GM12878 (cell line): ENCODE results near the gene ASIC2. TPM values are rescaled to one million over a fixed set of nuclear protein-coding genes. Genes with fewer than 3 reads are reported as not detected.
"Not testable (repeated sequence)": the region's sequence is repeated elsewhere in the genome, so short reads cannot be mapped to it uniquely, and the experiment has no call there.

Experiments used
- ATAC-seq: fragments of 200-7000 bp; cut with Tn5 transposase; 3 replicates; pipeline ENCODE4 v1.9.1; 2020; ENCODE audit warnings: mild to moderate bottlenecking, moderate library complexity
- BruUV-seq: library from RNA; stranded (reverse); fragments of 400-500 nt; replicated peaks from 2 replicates; lab custom pipeline; 2021; lab: Mats Ljungman, UMichigan
- CTCF ChIA-PET: fragments of 300-600 bp; sonication (Branson Sonifier 250); formaldehyde crosslinking; extraction: SDS; loops from one replicate; lab custom pipeline; 2021; ENCODE audit warnings: inconsistent platforms; lab: Yijun Ruan, JAX
- POLR2A ChIA-PET: fragments of 350-600 bp; formaldehyde crosslinking; extraction: SDS; loops from one replicate; lab custom pipeline; 2021; ENCODE audit warnings: inconsistent platforms; lab: Charles Lee
- RAD21 ChIA-PET: fragments of 300-600 bp; sonication (Branson Sonifier 250); formaldehyde crosslinking; loops from one replicate; lab custom pipeline; 2023; ENCODE audit warnings: antibody characterized with exemption; ENCODE audit not compliant: unreplicated experiment; lab: Charles Lee
- SMC1A ChIA-PET: fragments of 300-600 bp; sonication (Branson Sonifier 250); formaldehyde crosslinking; loops from one replicate; lab custom pipeline; 2023; ENCODE audit not compliant: unreplicated experiment, uncharacterized antibody; lab: Charles Lee
- DNase-seq: peaks from one replicate; pipeline ENCODE4 v3.0.0-alpha.2; 2011; ENCODE audit warnings: low read depth, low spot score
- FAIRE-seq: peaks from 3 replicates; lab custom pipeline; 2011; peaks lifted over from hg19 to GRCh38; lab: Jason Lieb, UNC
- H2AFZ ChIP-seq: 2 replicates; pipeline ENCODE4 v1.6.0; 2011; ENCODE audit warnings: low read depth, low read length, control low read depth; ENCODE audit not compliant: control insufficient read depth
- H3K27ac ChIP-seq: 2 replicates; pipeline ENCODE4 v1.5.1; 2011; ENCODE audit warnings: control low read depth; ENCODE audit not compliant: control insufficient read depth, insufficient read depth
- H3K27me3 ChIP-seq, 2 experiments: replicated peaks in 1 of 2; 2 replicates each; pipeline versions ENCODE4 v1.6.0 to v1.6.1; 2011; ENCODE audit warnings: low read length in 1 of 2; ENCODE audit not compliant: control insufficient read depth in 2 of 2, insufficient read depth in 2 of 2
- H3K36me3 ChIP-seq, 2 experiments: 2 replicates each; pipeline ENCODE4 v1.5.1; 2011; ENCODE audit warnings: low read length in 1 of 2; ENCODE audit not compliant: control insufficient read depth in 2 of 2, insufficient read depth in 2 of 2
- H3K4me1 ChIP-seq: 2 replicates; pipeline ENCODE4 v1.6.1; 2011; ENCODE audit warnings: mild to moderate bottlenecking, low read length, moderate library complexity, mixed read lengths; ENCODE audit not compliant: control insufficient read depth, insufficient read depth
- H3K4me2 ChIP-seq: 2 replicates; pipeline ENCODE4 v1.6.0; 2011; ENCODE audit warnings: control low read depth; ENCODE audit not compliant: control insufficient read depth, insufficient read depth
- H3K4me3 ChIP-seq: fragments of 200-600 bp; sonication (generic); 2 replicates; pipeline ENCODE4 v1.5.1; 2016
- H3K79me2 ChIP-seq: 2 replicates; pipeline ENCODE4 v1.6.0; 2011; ENCODE audit warnings: low read length; ENCODE audit not compliant: control insufficient read depth, insufficient read depth
- H3K9ac ChIP-seq: 2 replicates; pipeline ENCODE4 v1.8.0; 2011; ENCODE audit warnings: low read length, control low read depth, mixed read lengths; ENCODE audit not compliant: control insufficient read depth, insufficient read depth
- H3K9me3 ChIP-seq: replicated peaks from 3 replicates; pipeline ENCODE4 v1.5.1; 2011; ENCODE audit warnings: mild to moderate bottlenecking, low read length; ENCODE audit not compliant: control insufficient read depth, insufficient read depth
- H4K20me1 ChIP-seq: 2 replicates; pipeline ENCODE4 v1.6.0; 2011; ENCODE audit not compliant: control insufficient read depth, insufficient read depth
- CBFB ChIP-seq: IDR thresholded peaks from 2 replicates; pipeline ENCODE4 v1.6.1; 2016; ENCODE audit warnings: antibody characterized with exemption, low read depth
- HCFC1 ChIP-seq: fragments of 150-350 bp; IDR thresholded peaks from 2 replicates; pipeline ENCODE4 v1.6.1; 2014; ENCODE audit warnings: low read length
- NFIC ChIP-seq: IDR thresholded peaks from 2 replicates; pipeline ENCODE4 v1.6.1; 2012; ENCODE audit warnings: low read depth, mild to moderate bottlenecking, inconsistent platforms, low read length, moderate library complexity
- POLR2AphosphoS5 ChIP-seq: IDR thresholded peaks from 2 replicates; pipeline ENCODE4 v1.6.1; 2011; ENCODE audit warnings: mild to moderate bottlenecking, low read length, inconsistent platforms
- USF2 ChIP-seq: IDR thresholded peaks from 2 replicates; pipeline ENCODE4 v1.6.1; 2011; ENCODE audit warnings: low read depth, low read length, improper control_type of control experiment, borderline replicate concordance
- WRNIP1 ChIP-seq: IDR thresholded peaks from 2 replicates; pipeline ENCODE4 v1.6.1; 2011; ENCODE audit warnings: low read depth, low read length, improper control_type of control experiment, borderline replicate concordance
- YY1 ChIP-seq: IDR thresholded peaks from 2 replicates; pipeline ENCODE4 v1.6.1; 2011; ENCODE audit warnings: low read depth, mild to moderate bottlenecking, low read length
- ZNF207 ChIP-seq: fragments of 450-650 bp; IDR thresholded peaks from 2 replicates; pipeline ENCODE4 v1.6.1; 2014; ENCODE audit warnings: antibody characterized with exemption, mild to moderate bottlenecking, borderline replicate concordance
- WGBS: methylation state at CpG from one replicate; pipeline ENCODE4 v1.1.6; 2016; ENCODE audit warnings: low lambda C conversion rate; ENCODE audit not compliant: insufficient replicate concordance, insufficient coverage; ENCODE audit errors: missing lambda C conversion rate; 5-methylcytosine and 5-hydroxymethylcytosine counted together
- in situ Hi-C: fragments of 300-500 bp; cut with MboI; formaldehyde crosslinking; loops from 9 replicates; pipeline ENCODE4 v1.14.3; 2018; ENCODE audit warnings: mixed read lengths
- intact Hi-C: fragments of 100-400 bp; cut with micrococcal nuclease; formaldehyde crosslinking; loops from one replicate; pipeline ENCODE4 v1.14.2; 2022; ENCODE audit not compliant: unreplicated experiment
- polyA plus RNA-seq, 11 experiments: library from polyadenylated mRNA; depleted of rRNA in 4 of 11; unstranded in 6 of 11; stranded (reverse) in 5 of 11; fragments of >200 nt; fragmentation: Nextera tagmentation in 4 of 11; fragmentation: Illumina TruSeq in 1 of 11; extraction: Ambion mirVana in 4 of 11; extraction: Trizol in 1 of 11; gene quantifications; 1 replicate in 1 of 11; 2 replicates in 10 of 11; pipeline versions ENCODE4 v1.2.1 to v1.2.3, GENCODE V29; 2011 to 2016; ENCODE audit warnings: inconsistent platforms in 2 of 11, missing spikeins in 2 of 11, low read depth in 1 of 11
- total RNA-seq, 4 experiments: library from RNA; depleted of rRNA in 3 of 4; stranded (reverse); fragments of >200 nt in 3 of 4; fragmentation: Illumina TruSeq in 1 of 4; extraction: Trizol in 1 of 4; gene quantifications; 2 replicates each; pipeline versions ENCODE4 v1.2.1 to v1.2.3, GENCODE V29; 2013 to 2021
- TF ChIP-seq, protein P1 (sequence below): fragments of 450-650 bp; IDR thresholded peaks from 2 replicates; pipeline ENCODE4 v1.6.1; 2014; ENCODE audit warnings: mild to moderate bottlenecking

The ASIC2 gene
- total and polyA plus RNA-seq, 10 of the 15 experiments (the other 5 are each of a cell fraction or from before 2014, with no cell fraction given) = not detected

GRCh38 chr17:32985050-32985756 is 307.9 kb downstream of the ASIC2 start (continued):
- no peak for TF ChIP-seq CBFB

DNA sequence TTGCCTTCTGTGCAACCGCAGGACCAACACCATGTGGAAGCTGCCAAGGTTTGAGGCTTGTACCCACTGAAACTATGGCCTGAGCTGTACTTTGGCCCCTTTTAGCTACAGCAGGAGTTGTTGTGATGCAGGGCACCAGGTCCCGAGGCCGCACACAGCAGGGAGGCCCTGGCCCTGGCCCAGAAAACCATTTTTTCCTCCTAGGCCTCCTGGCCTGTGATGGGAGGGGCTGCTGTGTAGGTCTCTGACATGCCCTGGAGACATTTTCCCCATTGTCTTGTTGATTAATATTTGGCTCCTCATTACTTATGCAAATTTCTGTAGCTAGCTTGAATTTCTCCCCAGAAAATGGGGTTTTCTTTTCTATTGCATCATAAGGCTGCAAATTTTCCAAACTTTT is 311.5 kb downstream of the ASIC2 start:
- H3K79me2 ChIP-seq, RAD21 ChIA-PET, BruUV-seq, H3K4me1 ChIP-seq, H3K4me3 ChIP-seq, H3K9me3 ChIP-seq, H3K27ac ChIP-seq, POLR2A ChIA-PET, FAIRE-seq, in situ Hi-C loops, H2AFZ ChIP-seq, H4K20me1 ChIP-seq, H3K4me2 ChIP-seq, ATAC-seq, DNase-seq, H3K9ac ChIP-seq, intact Hi-C loops, CTCF ChIA-PET, H3K36me3 ChIP-seq, H3K27me3 ChIP-seq: not testable (repeated sequence)
- WGBS = 59% methylated on average over 3 of the region's 3 CpGs
- SMC1A ChIA-PET = interaction anchor here (0.7 kb wide), 1 partner anchor 10 kb away, joined by 3 read pairs; no protein-coding TSS in a partner anchor

GRCh38 chr17:32980230-32980629 is 312.9 kb downstream of the ASIC2 start:
- Histone ChIP-seq H4K20me1 (no peaks in the 10 kb centered on the region), H3K79me2 (no peaks in the 10 kb centered on the region), H3K4me3 (no peak overlapping the region), H3K4me1 (no peaks in the 10 kb centered on the region), H3K4me2 (no peak overlapping the region), H3K27me3 (no peaks in the 10 kb centered on the region), H2AFZ (no peak overlapping the region), H3K9me3 (no peaks in the 10 kb centered on the region; the same call in 2 of the 3 replicates), H3K36me3 (no peaks in the 10 kb centered on the region), H3K9ac (no peak overlapping the region), H3K27ac (no peak overlapping the region)
- 52% methylated on average over 2 of the region's 2 CpGs for WGBS
- ChIA-PET RAD21 (no interaction called here), SMC1A (interaction anchor here (0.6 kb wide), 1 partner anchor 19 kb away, joined by 4 read pairs; no protein-coding TSS in a partner anchor), CTCF (no interaction called here), POLR2A (no interaction called here)
- in situ Hi-C loops = no loop called here
- no TSS peak for BruUV-seq
- intact Hi-C loops = no loop called here
- no peak for FAIRE-seq
- TF ChIP-seq USF2 (no peak), HCFC1 (no peak), CBFB (no peak), NFIC (no peak), YY1 (no peak), POLR2AphosphoS5 (no peak), WRNIP1 (no peak), ZNF207 (no peak)
- TF ChIP-seq, protein P1, sequence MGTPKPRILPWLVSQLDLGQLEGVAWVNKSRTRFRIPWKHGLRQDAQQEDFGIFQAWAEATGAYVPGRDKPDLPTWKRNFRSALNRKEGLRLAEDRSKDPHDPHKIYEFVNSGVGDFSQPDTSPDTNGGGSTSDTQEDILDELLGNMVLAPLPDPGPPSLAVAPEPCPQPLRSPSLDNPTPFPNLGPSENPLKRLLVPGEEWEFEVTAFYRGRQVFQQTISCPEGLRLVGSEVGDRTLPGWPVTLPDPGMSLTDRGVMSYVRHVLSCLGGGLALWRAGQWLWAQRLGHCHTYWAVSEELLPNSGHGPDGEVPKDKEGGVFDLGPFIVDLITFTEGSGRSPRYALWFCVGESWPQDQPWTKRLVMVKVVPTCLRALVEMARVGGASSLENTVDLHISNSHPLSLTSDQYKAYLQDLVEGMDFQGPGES = no peak
- ATAC-seq = no peak
- DNase-seq = no peak
